GM10266 (cell line): ENCODE measurements around the gene CALML5.

Experiments
- DNase-seq: peaks from one replicate; pipeline ENCODE4 v3.0.0; 2012; ENCODE audit errors: extremely low spot score
- TF ChIP-seq, protein P1 (sequence below): IDR thresholded peaks from 2 replicates; pipeline ENCODE4 v1.5.1; 2012; ENCODE audit warnings: mild to moderate bottlenecking, low read depth; ENCODE audit not compliant: control insufficient read depth, insufficient read depth; ENCODE audit errors: missing control alignments

Gene CALML5

GRCh38 chr10:5491477-5491876 is 7.9 kb downstream of the CALML5 start:
- TF ChIP-seq, protein P1, sequence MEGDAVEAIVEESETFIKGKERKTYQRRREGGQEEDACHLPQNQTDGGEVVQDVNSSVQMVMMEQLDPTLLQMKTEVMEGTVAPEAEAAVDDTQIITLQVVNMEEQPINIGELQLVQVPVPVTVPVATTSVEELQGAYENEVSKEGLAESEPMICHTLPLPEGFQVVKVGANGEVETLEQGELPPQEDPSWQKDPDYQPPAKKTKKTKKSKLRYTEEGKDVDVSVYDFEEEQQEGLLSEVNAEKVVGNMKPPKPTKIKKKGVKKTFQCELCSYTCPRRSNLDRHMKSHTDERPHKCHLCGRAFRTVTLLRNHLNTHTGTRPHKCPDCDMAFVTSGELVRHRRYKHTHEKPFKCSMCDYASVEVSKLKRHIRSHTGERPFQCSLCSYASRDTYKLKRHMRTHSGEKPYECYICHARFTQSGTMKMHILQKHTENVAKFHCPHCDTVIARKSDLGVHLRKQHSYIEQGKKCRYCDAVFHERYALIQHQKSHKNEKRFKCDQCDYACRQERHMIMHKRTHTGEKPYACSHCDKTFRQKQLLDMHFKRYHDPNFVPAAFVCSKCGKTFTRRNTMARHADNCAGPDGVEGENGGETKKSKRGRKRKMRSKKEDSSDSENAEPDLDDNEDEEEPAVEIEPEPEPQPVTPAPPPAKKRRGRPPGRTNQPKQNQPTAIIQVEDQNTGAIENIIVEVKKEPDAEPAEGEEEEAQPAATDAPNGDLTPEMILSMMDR, result no peak
- DNase-seq, result no peak

GRCh38 chr10:5490698-5491464 is 8.5 kb downstream of the CALML5 start:
- DNase-seq, result no peak
- TF ChIP-seq, protein P1, result no peak

DNA sequence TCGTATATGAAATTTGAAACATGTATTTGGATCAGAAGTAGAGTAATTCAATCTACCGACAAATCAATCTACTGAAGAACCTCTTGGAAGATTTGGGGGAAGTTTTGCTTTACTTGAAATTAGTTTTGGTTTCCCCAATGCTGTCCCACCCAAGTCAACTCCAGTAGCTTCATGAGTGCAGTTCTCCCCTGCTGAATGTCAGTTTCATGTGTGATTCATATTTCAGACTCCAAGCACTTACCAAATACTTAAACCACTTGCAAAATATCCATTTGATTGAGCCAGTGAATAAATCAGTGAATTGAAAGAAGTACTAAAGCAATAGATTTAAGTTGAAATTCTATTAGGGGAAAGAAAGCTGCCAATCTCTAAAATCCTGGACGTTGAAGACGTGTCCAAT is 9.3 kb downstream of the CALML5 start:
- DNase-seq, result no peak
- TF ChIP-seq, protein P1, result no peak

DNA sequence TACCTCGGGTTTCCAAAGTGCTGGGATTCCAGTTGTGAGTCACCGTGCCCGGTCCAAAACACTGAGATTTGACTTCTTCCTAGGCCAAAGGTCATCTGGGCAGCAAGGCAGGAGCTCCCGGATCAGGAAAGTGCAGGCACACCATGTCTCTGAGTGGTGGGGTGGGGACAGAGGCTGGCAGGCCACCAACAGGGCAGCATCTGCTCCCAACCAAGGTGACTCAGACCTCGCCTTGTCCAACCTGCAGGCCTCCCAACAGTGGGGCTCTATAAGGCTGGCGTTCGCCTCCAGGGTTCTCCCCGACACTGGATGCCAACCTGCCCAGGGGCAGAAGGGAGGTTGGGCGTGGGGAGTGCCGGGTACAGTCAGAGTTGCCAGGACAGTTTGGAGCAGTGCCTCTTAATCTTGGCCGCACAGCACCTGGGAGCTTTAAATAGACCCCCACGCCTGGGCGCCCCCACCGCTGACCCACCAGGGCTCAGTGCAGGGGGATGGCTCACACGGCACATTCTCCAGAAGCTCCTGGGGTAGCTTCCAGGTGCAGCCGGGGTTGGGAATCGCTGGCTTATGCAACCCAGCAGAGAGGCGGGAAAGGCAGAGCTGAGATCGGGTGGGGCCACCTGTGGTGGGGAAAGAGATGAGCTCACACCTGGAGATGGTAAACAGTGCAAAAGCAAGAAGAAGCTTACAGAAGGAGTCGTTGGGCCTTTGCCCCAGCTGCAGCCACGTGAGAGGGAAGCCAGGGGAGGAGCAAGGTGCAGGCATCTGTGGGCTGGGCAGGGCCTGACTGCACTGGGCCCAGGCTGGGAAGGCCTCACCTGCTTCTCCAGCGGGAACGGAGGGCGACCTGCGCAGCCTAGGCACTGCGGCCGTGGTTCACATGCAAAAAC is 10.9 kb downstream of the CALML5 start:
- no peak for DNase-seq
- TF ChIP-seq, protein P1, result no peak

DNA sequence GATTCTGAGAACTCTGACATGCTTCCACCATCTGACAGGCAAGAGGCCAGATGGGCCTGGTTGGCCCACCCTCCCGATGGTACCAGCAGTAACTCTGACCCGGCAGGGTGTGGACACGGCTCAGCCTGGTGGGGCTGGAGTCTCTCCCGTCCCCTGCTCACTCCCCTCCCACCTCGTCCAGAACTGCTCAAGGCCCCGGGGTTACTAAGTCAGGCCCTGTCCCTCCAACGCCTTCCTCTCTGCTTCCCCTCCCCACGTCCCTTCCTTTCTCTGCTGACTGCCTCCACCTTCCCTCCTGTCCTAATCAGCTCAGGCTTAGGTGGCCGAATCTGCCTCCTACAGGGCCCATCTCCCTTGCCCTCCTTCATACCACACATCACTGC is 12.5 kb downstream of the CALML5 start:
- TF ChIP-seq, protein P1, result no peak

GRCh38 chr10:5485948-5486852 is 13.2 kb downstream of the CALML5 start:
- DNase-seq, result no peak

More for the DNA sequence above, 12.5 kb downstream of the CALML5 start:
- no peak for DNase-seq

More at GRCh38 chr10:5485948-5486852, 13.2 kb downstream of the CALML5 start:
- TF ChIP-seq, protein P1, result no peak
